HT-29 (cell line): ENCODE measurements around the gene ITPKB. TPM values are rescaled to one million over a fixed set of nuclear protein-coding genes. Genes with fewer than 3 reads are reported as not detected.

Source experiments
- DNase-seq: peaks from one replicate; pipeline ENCODE4 v3.0.0-alpha.2; 2015; ENCODE audit warnings: low spot score
- total RNA-seq: library from RNA; depleted of rRNA; stranded (reverse); fragments of >200 nt; shearing (Covaris generic); gene quantifications from 2 replicates; pipeline ENCODE4 v1.2.3, GENCODE V29; 2014

Gene ITPKB
- total RNA-seq, 1 experiment from 2014 or later: 2.9 TPM

DNA sequence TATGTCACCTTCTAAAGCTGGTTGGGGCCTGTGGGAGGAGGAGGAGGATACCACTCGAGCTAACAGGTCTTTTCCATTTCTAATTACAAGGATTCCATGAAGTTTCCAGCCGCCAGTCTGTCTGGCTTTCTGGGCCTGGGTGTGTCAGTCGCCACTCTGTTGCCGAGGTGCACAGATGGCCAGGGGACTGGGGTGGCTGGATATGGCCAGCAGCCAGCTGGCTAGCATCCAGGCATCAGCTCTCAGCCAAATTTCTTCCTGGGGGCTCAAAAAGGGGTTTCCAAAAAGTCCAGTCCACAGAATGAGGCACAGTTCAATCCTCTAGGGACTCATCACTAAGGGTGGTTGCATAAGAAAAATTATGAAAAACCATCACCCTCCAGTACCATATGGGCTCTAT is 32.4 kb downstream of the ITPKB start:
- no peak for DNase-seq

DNA sequence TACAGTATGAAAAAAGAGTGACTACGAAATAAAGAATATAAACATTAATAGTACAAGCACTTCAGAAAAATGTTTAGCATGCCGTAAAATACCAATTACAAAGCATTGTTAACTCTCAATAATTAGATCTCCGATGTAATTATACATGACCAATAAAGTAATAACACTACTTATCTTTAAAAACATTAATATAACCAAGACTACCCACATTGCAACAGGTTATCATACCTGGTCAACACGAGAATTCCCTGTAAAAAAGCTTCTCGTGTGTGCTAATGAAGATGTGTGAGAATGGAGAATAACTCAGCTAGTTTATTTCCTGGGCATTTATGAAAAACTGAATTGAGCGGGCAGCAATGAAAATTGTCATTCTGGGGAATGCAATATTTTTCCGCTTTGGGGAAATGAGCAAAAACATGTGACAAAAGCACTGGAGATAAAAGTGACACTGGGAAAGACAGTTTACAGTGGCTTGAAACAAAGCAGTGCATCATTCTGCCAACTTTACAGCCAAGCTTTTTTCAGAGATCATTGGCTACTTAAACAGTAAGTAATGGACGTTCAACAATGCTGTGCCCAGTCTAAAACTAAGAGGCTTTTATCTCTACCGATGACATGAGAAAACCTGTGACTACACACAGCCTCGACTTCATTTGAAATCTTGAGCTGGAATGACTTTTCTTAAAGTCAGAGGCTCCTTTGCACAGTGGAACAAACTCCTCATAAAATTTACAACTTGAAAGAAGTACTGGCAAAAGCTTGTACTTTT is 34.7 kb downstream of the ITPKB start:
- no peak for DNase-seq

GRCh38 chr1:226702957-226703831 is 35.9 kb downstream of the ITPKB start:
- DNase-seq: peak; percentile 50

DNA sequence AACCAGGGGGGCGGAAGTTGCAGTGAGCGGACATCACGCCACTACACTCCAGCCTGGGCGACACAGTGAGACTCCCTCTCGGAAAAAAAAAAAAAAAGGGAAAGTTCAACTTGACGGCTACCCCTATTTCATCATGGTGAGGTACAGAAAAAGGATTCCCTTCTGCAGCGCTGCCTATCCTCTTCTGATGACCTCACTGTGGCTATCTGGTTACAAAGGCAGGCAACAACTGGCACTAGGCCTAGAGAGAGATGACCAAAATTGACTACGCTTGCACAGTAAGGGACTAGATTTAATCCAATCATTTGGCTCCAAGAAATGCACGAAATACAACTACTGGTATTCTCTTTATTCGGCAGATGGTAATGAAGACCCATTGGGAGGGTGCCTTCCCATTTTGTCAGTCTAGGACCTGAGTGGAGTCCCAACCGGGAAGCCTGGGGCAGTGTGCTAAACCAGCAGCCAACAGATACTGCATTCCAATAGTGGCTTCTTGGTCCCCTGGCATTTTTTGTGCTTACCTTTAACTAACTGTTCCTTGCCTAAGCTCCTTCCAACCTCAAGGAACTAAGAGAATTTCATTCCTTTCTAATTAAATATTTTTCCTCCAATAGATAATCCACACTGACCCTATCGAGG is 36.6 kb downstream of the ITPKB start:
- DNase-seq: no peak

DNA sequence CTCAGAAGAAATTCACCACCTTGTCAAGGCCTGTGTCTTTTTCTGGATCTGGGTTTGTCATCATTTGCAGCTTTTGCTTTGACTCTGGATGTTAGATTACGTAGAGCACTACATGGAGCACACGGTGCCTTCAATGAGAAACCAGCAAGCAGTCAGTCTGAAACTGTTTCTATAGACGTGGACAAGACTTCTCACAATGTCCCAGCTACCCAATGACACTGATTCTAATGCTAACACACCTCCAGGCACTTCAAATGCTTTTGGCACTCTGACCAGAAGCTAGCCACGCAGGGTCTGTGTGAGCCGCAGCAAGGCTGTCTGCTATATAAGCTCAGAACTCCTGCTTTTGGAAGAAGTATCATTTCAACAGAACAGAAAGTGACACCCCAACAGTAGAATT is 38.2 kb downstream of the ITPKB start:
- no peak for DNase-seq

GRCh38 chr1:226699166-226699565 is 39.9 kb downstream of the ITPKB start:
- DNase-seq: no peak

DNA sequence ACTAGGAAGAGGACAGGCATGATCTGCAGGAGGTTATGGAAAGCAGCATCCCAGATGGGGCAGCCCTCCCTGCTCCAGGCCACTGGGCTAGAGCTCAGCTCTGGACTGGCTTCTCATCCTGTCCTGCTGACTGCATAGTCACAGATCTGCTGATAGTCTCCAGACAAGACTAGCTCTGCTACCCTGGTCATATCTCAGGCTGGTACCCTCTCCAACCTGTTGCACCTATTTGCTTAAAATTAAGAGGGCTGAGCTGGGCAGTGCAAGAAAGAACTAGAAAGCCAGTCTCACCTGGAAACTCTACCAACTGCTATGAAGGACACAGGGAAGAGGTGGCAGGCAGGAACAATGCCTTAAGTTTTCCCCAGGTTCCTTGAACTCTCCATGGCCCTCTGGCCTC is 40.4 kb downstream of the ITPKB start:
- no peak for DNase-seq

DNA sequence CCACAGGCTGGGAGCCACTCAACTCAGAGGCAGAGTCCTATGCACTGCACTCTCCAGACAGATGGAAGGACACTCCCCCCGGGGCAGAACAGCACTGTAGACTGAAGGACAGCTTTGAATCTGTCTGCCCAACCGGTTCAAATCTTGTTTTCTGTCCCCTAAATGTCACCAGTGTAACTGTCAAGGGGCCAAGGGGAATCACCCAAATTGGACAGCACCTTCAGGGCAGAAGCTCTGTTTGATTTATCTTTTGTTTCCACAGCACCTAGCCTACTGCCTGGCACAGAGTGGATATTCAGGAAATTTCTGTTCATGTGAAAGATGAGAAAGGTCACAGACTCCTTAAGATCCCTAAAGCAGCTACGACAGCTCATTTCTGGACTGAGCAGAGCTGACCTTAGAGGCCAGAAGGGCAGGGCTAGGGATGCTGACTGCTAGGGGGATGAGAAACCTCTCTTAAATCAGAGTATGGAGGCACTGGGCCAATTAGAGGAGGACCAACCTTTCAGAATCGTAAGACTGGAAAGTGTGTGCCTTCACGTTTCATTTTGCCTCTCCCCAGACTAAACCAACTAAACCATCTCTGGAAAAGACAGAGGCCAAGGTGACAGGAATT is 41.0 kb downstream of the ITPKB start:
- no peak for DNase-seq

DNA sequence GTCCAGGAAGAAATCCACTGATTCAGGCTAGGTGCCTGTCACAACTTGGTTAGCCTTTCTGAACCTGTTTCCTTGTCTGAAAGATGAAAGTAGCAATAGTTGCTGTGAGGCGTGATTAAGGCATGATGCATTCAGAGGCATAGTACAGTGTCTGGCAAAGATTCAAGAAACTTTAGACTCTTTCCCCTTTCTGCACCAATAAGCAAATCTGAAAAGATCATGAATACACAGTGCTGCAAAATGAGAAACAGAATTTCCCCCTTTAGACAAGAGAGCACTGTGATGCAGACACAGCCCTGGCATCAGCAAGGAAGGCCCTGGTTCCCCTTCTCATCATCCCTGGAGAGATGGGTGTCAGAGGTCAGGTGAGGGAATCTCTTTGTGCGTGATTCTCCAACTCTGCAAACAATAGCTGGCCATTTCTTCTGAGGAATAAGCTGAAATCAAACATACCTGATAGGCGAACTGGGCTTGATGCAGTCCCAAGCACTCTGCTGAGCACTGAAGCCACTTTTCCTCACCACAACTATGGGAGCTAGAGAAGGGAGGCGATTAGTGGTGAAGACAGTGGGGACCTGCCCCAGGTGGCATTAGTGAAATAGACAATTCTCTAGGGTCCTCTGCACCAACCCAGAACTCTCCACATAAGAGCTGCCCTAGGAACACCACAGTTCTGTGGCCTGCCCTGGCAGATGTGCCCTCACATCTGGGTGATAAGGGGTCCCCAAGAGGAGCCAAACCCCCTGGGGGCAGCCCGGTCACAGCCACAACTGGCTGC is 41.7 kb downstream of the ITPKB start:
- no peak for DNase-seq

GRCh38 chr1:226696547-226696946 is 42.5 kb downstream of the ITPKB start:
- no peak for DNase-seq

DNA sequence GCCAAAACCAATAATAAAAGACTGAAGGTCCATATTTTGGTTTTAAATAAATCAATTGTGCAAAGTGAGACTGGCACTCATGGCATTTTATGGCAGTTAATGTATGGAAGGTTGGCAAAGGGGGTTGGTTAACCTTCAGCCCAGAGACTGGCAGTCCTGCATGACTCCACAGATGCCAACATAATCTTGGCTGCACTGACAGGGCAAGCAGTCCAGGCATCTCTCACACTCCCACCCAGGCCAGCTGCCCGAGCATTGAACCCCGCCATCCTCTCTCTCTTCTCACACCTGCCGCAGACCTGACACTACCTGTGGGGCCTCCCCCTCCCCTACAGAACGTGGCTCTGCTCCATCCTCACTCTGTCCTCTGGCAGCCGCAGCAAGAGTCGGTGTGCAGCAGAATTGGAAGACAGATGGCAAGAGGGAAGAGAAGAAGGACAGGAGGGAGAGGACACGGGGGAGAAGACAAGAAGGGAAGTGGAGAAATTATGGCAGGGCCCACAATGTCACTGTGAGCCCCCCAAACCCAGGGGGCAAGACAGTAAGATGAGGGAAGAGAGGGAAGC is 43.7 kb downstream of the ITPKB start:
- no peak for DNase-seq

GRCh38 chr1:226692823-226693222 is 46.3 kb downstream of the ITPKB start:
- DNase-seq: no peak

- DNase-seq: no peak
Observed at GRCh38 chr1:226692051-226692792, 46.9 kb downstream of the ITPKB start.

DNA sequence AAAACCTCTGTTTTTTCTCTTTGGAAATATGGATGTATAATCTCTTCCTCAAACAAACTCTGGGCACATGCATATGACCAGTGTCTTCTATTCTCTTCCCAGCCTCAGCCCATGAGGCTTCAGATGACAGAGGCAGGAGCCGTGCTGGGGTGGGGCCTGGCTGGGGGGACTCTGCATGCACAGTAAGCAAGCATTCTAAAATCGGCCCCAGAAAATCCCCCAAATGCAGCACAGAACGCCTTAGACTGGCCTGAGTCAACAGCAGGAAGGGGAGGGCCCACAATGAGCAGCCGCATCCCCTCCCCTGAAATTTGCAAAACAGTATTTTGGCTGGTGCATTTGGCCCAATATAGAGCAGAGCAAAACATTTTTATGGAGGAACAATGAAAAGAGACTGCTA is 47.8 kb downstream of the ITPKB start:
- DNase-seq: no peak

DNA sequence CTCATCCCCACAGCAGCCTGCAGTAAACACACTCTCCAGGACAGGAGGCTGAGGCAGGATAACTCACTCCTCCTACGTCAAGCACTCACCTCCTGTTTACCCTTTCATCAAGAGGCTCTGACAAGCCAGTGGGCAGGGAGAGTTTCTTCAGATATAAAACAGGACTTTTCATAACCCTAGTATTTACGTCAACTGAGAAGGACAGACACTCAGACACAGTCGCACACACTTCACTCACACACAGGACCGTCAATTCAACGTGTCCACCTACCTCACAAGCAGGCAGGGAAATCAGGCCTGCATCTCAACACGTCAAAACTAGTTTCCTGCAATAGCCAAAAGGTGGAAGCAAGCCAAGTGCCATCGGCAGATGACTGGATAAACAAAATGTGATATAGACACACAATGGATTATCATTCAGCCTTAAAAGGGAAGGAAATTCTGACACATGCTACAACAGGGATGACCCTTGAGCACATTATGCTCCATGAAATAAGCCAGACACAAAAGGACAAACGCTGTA is 48.6 kb downstream of the ITPKB start:
- no peak for DNase-seq

GRCh38 chr1:226688808-226689207 is 50.3 kb downstream of the ITPKB start:
- DNase-seq: no peak

GRCh38 chr1:226688056-226688748 is 50.9 kb downstream of the ITPKB start:
- DNase-seq: no peak

DNA sequence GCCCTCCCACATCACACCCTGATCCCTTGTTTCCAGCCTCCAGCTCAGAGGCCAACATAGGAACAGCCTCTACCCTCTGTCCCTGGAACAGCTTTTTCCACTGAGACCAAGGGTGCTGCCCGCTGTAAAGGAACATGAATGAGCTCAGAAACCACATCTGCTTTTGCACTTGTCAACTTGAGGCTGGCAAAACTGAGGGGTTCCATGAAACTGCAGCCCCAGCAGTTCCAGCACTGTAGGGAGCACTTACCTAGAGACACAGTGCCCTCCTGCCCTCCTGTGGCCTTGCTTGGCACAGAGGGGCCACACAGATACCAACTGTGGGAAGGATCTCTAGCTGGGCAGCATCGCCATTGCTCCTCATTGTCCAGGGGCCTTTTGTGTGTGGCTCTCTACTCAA is 51.7 kb downstream of the ITPKB start:
- DNase-seq: no peak
